ENCODE data around the gene EDEM3.
A peak's percentile ranks its signal among the peaks of the same experiment; 100 is the strongest.

Gene EDEM3

GRCh38 chr1:184753117-184753516 lies 1.5 kb downstream of the EDEM3 start:
- H3K27me3 ChIP-seq (ENCODE audit: insufficient read depth, low read depth, severe bottlenecking): no peaks in the 10 kb centered on the region
- TF ChIP-seq CTCF (IDR thresholded peaks at IDR 0.05; ENCODE audit: low read depth, low read length): no peak
- DNase-seq: no peak
- no peaks in the 10 kb centered on the region for H3K9me3 ChIP-seq (ENCODE audit: severe bottlenecking)
- no peak overlapping the region for H3K27ac ChIP-seq
- H3K36me3 ChIP-seq: peaks cover 5% of the 10 kb centered on the region; the same call in 1 of the 2 replicates
- peak overlapping the region; percentile 53 for H3K4me3 ChIP-seq (ENCODE audit: low read depth, low read length)

- no peak for DNase-seq
- Histone ChIP-seq H3K27ac (no peak overlapping the region), H3K4me3 (ENCODE audit: low read depth, low read length) (no peak overlapping the region), H3K27me3 (ENCODE audit: insufficient read depth, low read depth, severe bottlenecking) (no peaks in the 10 kb centered on the region), H3K9me3 (ENCODE audit: severe bottlenecking) (no peaks in the 10 kb centered on the region), H3K36me3 (peaks cover 5% of the 10 kb centered on the region; the same call in 1 of the 2 replicates)
- TF ChIP-seq CTCF (IDR thresholded peaks at IDR 0.05; ENCODE audit: low read depth, low read length): no peak
Observed at GRCh38 chr1:184752656-184753055, 2.0 kb downstream of the EDEM3 start.

GRCh38 chr1:184748740-184749139 lies 5.9 kb downstream of the EDEM3 start:
- Histone ChIP-seq H3K4me3 (ENCODE audit: low read depth, low read length) (no peak overlapping the region), H3K27ac (no peak overlapping the region), H3K36me3 (no peaks in the 10 kb centered on the region), H3K27me3 (ENCODE audit: insufficient read depth, low read depth, severe bottlenecking) (no peaks in the 10 kb centered on the region), H3K9me3 (ENCODE audit: severe bottlenecking) (no peaks in the 10 kb centered on the region)
- no peak for DNase-seq
- no peak for TF ChIP-seq CTCF (IDR thresholded peaks at IDR 0.05; ENCODE audit: low read depth, low read length)

GRCh38 chr1:184747089-184747955 lies 7.3 kb downstream of the EDEM3 start:
- no peaks in the 10 kb centered on the region for H3K27me3 ChIP-seq (ENCODE audit: insufficient read depth, low read depth, severe bottlenecking)
- no peaks in the 10 kb centered on the region for H3K9me3 ChIP-seq (ENCODE audit: severe bottlenecking)
- H3K4me3 ChIP-seq (ENCODE audit: low read depth, low read length): no peak overlapping the region
- no peaks in the 10 kb centered on the region for H3K36me3 ChIP-seq
- no peak for TF ChIP-seq CTCF (IDR thresholded peaks at IDR 0.05; ENCODE audit: low read depth, low read length)
- DNase-seq: no peak
- H3K27ac ChIP-seq: no peak overlapping the region

GRCh38 chr1:184745929-184746638 lies 8.6 kb downstream of the EDEM3 start:
- Histone ChIP-seq H3K4me3 (ENCODE audit: low read depth, low read length) (no peak overlapping the region), H3K36me3 (no peaks in the 10 kb centered on the region), H3K27me3 (ENCODE audit: insufficient read depth, low read depth, severe bottlenecking) (no peaks in the 10 kb centered on the region), H3K27ac (no peak overlapping the region), H3K9me3 (ENCODE audit: severe bottlenecking) (no peaks in the 10 kb centered on the region)
- no peak for DNase-seq
- no peak for TF ChIP-seq CTCF (IDR thresholded peaks at IDR 0.05; ENCODE audit: low read depth, low read length)
